H1 (cell line): ENCODE results near the gene MACF1. TPM values are rescaled to one million over a fixed set of nuclear protein-coding genes. Genes with fewer than 3 reads are reported as not detected.

Experiments used
- CTCF ChIA-PET: fragments of 300-600 bp; sonication (Branson Sonifier 250); formaldehyde crosslinking; loops from one replicate; lab custom pipeline; 2021; ENCODE audit not compliant: partially characterized antibody; lab: Charles Lee
- POLR2A ChIA-PET: fragments of 300-600 bp; sonication (Branson Sonifier 250); formaldehyde crosslinking; loops from one replicate; lab custom pipeline; 2021; ENCODE audit warnings: inconsistent platforms; ENCODE audit not compliant: partially characterized antibody; lab: Charles Lee
- DNase-seq, 2 experiments: peaks; one replicate each; pipeline versions ENCODE4 v3.0.0 to v3.0.0-alpha.2; 2010 to 2022; ENCODE audit warnings: low spot score in 2 of 2, low read depth in 1 of 2, mixed read lengths in 1 of 2
- FAIRE-seq: peaks from 2 replicates; lab custom pipeline; 2011; peaks lifted over from hg19 to GRCh38; lab: Jason Lieb, UNC
- H2AFZ ChIP-seq: 2 replicates; pipeline ENCODE4 v1.8.1; 2012; ENCODE audit warnings: low read length, inconsistent platforms
- H2AK5ac ChIP-seq: 2 replicates; pipeline ENCODE4 v1.6.1; 2013; ENCODE audit warnings: low read depth, low read length
- H2BK120ac ChIP-seq: replicated peaks from 2 replicates; pipeline ENCODE3; 2013; ENCODE audit warnings: low read depth, low read length, inconsistent platforms
- H2BK12ac ChIP-seq: 2 replicates; pipeline ENCODE4 v1.6.1; 2013; ENCODE audit warnings: low read depth, low read length
- H2BK15ac ChIP-seq: 2 replicates; pipeline ENCODE4 v1.6.1; 2013; ENCODE audit warnings: low read length
- H2BK20ac ChIP-seq: 2 replicates; pipeline ENCODE4 v1.6.1; 2013; ENCODE audit warnings: low read length
- H2BK5ac ChIP-seq: 2 replicates; pipeline ENCODE4 v1.6.1; 2013; ENCODE audit warnings: low read depth, low read length
- H3K14ac ChIP-seq: 2 replicates; pipeline ENCODE4 v1.6.1; 2013; ENCODE audit warnings: inconsistent platforms; ENCODE audit not compliant: insufficient read length
- H3K18ac ChIP-seq: 2 replicates; pipeline ENCODE4 v1.6.1; 2013; ENCODE audit warnings: low read length; ENCODE audit errors: extremely low read depth
- H3K23ac ChIP-seq: 2 replicates; pipeline ENCODE4 v1.6.1; 2013; ENCODE audit warnings: inconsistent platforms; ENCODE audit not compliant: insufficient read length
- H3K23me2 ChIP-seq: 2 replicates; pipeline ENCODE4 v1.6.1; 2013; ENCODE audit warnings: low read depth, low read length
- H3K27ac ChIP-seq: 2 replicates; pipeline ENCODE4 v1.6.1; 2011; ENCODE audit warnings: low read depth, low read length, inconsistent platforms
- H3K27me3 ChIP-seq, 4 experiments: replicated peaks in 1 of 4; 1 replicate in 1 of 4; 2 replicates in 3 of 4; pipeline versions ENCODE4 v1.6.1 to v1.8.1; 2011 to 2013; ENCODE audit warnings: low read length in 3 of 4, mild to moderate bottlenecking in 3 of 4, inconsistent platforms in 2 of 4, mixed read lengths in 2 of 4, moderate library complexity in 1 of 4; ENCODE audit not compliant: control insufficient read depth in 3 of 4, insufficient read depth in 3 of 4; ENCODE audit errors: extremely low read depth in 1 of 4
- H3K36me3 ChIP-seq, 4 experiments: 2 replicates each; pipeline versions ENCODE4 v1.6.1 to v1.8.1; 2011 to 2013; ENCODE audit warnings: mild to moderate bottlenecking in 4 of 4, low read length in 3 of 4, moderate library complexity in 2 of 4, control low read depth in 1 of 4, inconsistent platforms in 1 of 4; ENCODE audit not compliant: insufficient read depth in 4 of 4, control insufficient read depth in 2 of 4
- H3K4ac ChIP-seq: replicated peaks from 2 replicates; pipeline ENCODE3; 2013; ENCODE audit warnings: low read length, low read depth, mixed read lengths, inconsistent platforms; ENCODE audit not compliant: insufficient read length
- H3K4me1 ChIP-seq, 4 experiments: replicated peaks in 1 of 4; 1 replicate in 1 of 4; 2 replicates in 3 of 4; pipeline versions ENCODE4 v1.6.1 to v1.8.1; 2011 to 2013; ENCODE audit warnings: low read length in 3 of 4, inconsistent platforms in 2 of 4, mixed read lengths in 1 of 4; ENCODE audit not compliant: insufficient read depth in 4 of 4, control insufficient read depth in 3 of 4
- H3K4me2 ChIP-seq, 2 experiments: 2 replicates each; pipeline versions ENCODE4 v1.6.1 to v1.8.1; 2011 to 2013; ENCODE audit warnings: low read depth in 2 of 2, low read length in 2 of 2, control low read depth in 1 of 2, inconsistent platforms in 1 of 2, mild to moderate bottlenecking in 1 of 2; ENCODE audit not compliant: insufficient read depth in 1 of 2
- H3K4me3 ChIP-seq, 4 experiments: fragments of 200-600, 300-600 bp in 1 of 4; sonication (generic), shearing (Covaris generic), sonication (Bioruptor Twin) in 1 of 4; 2 replicates each; pipeline versions ENCODE4 v1.5.1 to v1.8.1; 2011 to 2016; ENCODE audit warnings: low read length in 4 of 4, low read depth in 3 of 4, control low read depth in 2 of 4, inconsistent platforms in 2 of 4, mild to moderate bottlenecking in 2 of 4, mixed read lengths in 1 of 4, moderate library complexity in 1 of 4; ENCODE audit not compliant: insufficient read depth in 2 of 4; ENCODE audit errors: extremely low read depth in 1 of 4
- H3K56ac ChIP-seq: replicated peaks from 2 replicates; pipeline ENCODE3; 2013; ENCODE audit warnings: low read depth, mild to moderate bottlenecking, mixed read lengths, low read length, inconsistent platforms; ENCODE audit not compliant: insufficient read length
- H3K79me1 ChIP-seq: 2 replicates; pipeline ENCODE4 v1.6.1; 2013; ENCODE audit warnings: low read depth, low read length, control low read depth
- H3K79me2 ChIP-seq, 2 experiments: 2 replicates each; pipeline versions ENCODE4 v1.6.1 to v1.8.1; 2012 to 2013; ENCODE audit warnings: low read length in 2 of 2, mild to moderate bottlenecking in 2 of 2, inconsistent platforms in 1 of 2; ENCODE audit not compliant: insufficient read depth in 2 of 2, control insufficient read depth in 1 of 2
- H3K9ac ChIP-seq, 4 experiments: replicated peaks in 1 of 4; 1 replicate in 1 of 4; 2 replicates in 3 of 4; pipeline versions ENCODE4 v1.6.1 to v1.8.1; 2011 to 2013; ENCODE audit warnings: low read depth in 3 of 4, low read length in 3 of 4, control low read depth in 2 of 4, mild to moderate bottlenecking in 2 of 4, moderate library complexity in 2 of 4, inconsistent platforms in 1 of 4; ENCODE audit errors: extremely low read depth in 1 of 4
- H3K9me3 ChIP-seq, 2 experiments: 2 replicates each; pipeline versions ENCODE4 v1.6.1 to v1.8.1; 2012 to 2013; ENCODE audit warnings: mild to moderate bottlenecking in 2 of 2, moderate library complexity in 2 of 2, control low read depth in 1 of 2, inconsistent platforms in 1 of 2, low read depth in 1 of 2, low read length in 1 of 2, mixed read lengths in 1 of 2; ENCODE audit not compliant: insufficient read depth in 2 of 2
- H4K20me1 ChIP-seq, 2 experiments: replicated peaks in 1 of 2; 2 replicates each; pipeline versions ENCODE3 to v1.8.1; 2011 to 2013; ENCODE audit warnings: inconsistent platforms in 2 of 2, low read length in 2 of 2, mild to moderate bottlenecking in 1 of 2; ENCODE audit not compliant: insufficient read depth in 2 of 2, control insufficient read depth in 1 of 2
- H4K5ac ChIP-seq: 2 replicates; pipeline ENCODE4 v1.6.1; 2013; ENCODE audit warnings: low read length, low read depth, mixed read lengths, inconsistent platforms; ENCODE audit not compliant: insufficient read length
- H4K8ac ChIP-seq: 2 replicates; pipeline ENCODE4 v1.8.0; 2013; ENCODE audit warnings: mild to moderate bottlenecking, moderate library complexity, low read length, inconsistent platforms; ENCODE audit not compliant: insufficient read depth; ENCODE audit errors: extremely low read depth
- H4K91ac ChIP-seq: replicated peaks from 2 replicates; pipeline ENCODE3; 2013; ENCODE audit warnings: low read length, mixed read lengths, inconsistent platforms; ENCODE audit not compliant: insufficient read length
- CBX8 ChIP-seq: fragments of 300-800, 300-1000 bp; sonication (generic); IDR thresholded peaks from 2 replicates; pipeline ENCODE4 v1.7.1; 2016; ENCODE audit warnings: low read depth, low read length, borderline replicate concordance
- FOSL1 ChIP-seq: IDR thresholded peaks from 2 replicates; pipeline ENCODE4 v1.6.1; 2011; ENCODE audit warnings: mild to moderate bottlenecking, low read depth, low read length, moderate library complexity; ENCODE audit not compliant: insufficient read depth
- GTF2F1 ChIP-seq: IDR thresholded peaks from 2 replicates; pipeline ENCODE4 v1.6.1; 2012; ENCODE audit warnings: low read depth, low read length, improper control_type of control experiment, borderline replicate concordance
- KDM1A ChIP-seq: fragments of 200-600, 300-600 bp; sonication (generic); IDR thresholded peaks from 2 replicates; pipeline ENCODE4 v1.7.1; 2016; ENCODE audit warnings: mild to moderate bottlenecking, low read length, borderline replicate concordance
- WGBS, 2 experiments: shearing (Covaris generic) in 1 of 2; methylation state at CpG; one replicate each; pipeline versions ENCODE4 v1.1.6 to v1.1.7; 2013 to 2015; ENCODE audit warnings: low lambda C conversion rate in 2 of 2, mixed read lengths in 2 of 2, inconsistent platforms in 1 of 2, low coverage in 1 of 2, missing lambda C conversion rate in 1 of 2; ENCODE audit not compliant: insufficient replicate concordance in 2 of 2, insufficient coverage in 1 of 2, insufficient read length in 1 of 2; ENCODE audit errors: extremely low coverage in 1 of 2, missing lambda C conversion rate in 1 of 2; 5-methylcytosine and 5-hydroxymethylcytosine counted together
- polyA plus RNA-seq, 7 experiments: library from polyadenylated mRNA; depleted of rRNA in 3 of 7; stranded (reverse) in 5 of 7; unstranded in 2 of 7; fragments of >200 nt in 5 of 7; fragments of 200-250 nt in 2 of 7; gene quantifications; 1 replicate in 5 of 7; 2 replicates in 1 of 7; 4 replicates in 1 of 7; pipeline versions ENCODE4 v1.2.1 to v1.2.3, GENCODE V29; 2011 to 2013; ENCODE audit warnings: missing spikeins in 2 of 7, mixed read lengths in 2 of 7
- total RNA-seq: library from RNA; stranded (reverse); fragmentation: NEBNext Ultra II Directional; extraction: Animal tissue kit (Norgen Biotek cat#: 25700); gene quantifications from 2 replicates; pipeline ENCODE4 v1.2.1, GENCODE V29; 2021
- TF ChIP-seq, protein P1 (sequence below): IDR thresholded peaks from 2 replicates; pipeline ENCODE4 v1.6.1; 2012; ENCODE audit warnings: inconsistent platforms
- TF ChIP-seq, protein P2 (sequence below): IDR thresholded peaks from 2 replicates; pipeline ENCODE4 v1.6.1; 2012; ENCODE audit warnings: low read length, inconsistent platforms

The MACF1 gene
- total and polyA plus RNA-seq, 2 of the 8 experiments (the other 6 are each of a cell fraction or from before 2014, with no cell fraction given), result 59.8 to 285 TPM

- H3K79me1 ChIP-seq, result peaks cover 8% of the 10 kb centered on the region; the same call in 1 of the 2 replicates
- no peak overlapping the region for H2BK5ac ChIP-seq
- no peaks in the 10 kb centered on the region for H3K27me3 ChIP-seq
- WGBS, 2 experiments, result 87% methylated on average over 3 of the region's 3 CpGs; no CpG with 5 or more reads in 1 of the 2 experiments
- no peak overlapping the region for H2AFZ ChIP-seq
- no peak overlapping the region for H3K27ac ChIP-seq
- no peak overlapping the region for H3K4ac ChIP-seq
- H4K20me1 ChIP-seq, result peaks cover 0 to 5% of the 10 kb centered on the region in 2 experiments
- no peak for FAIRE-seq
- no peak overlapping the region for H3K56ac ChIP-seq
- no peak overlapping the region for H3K23ac ChIP-seq
- H2AK5ac ChIP-seq, result no peak overlapping the region
- H3K4me3 ChIP-seq, result no peak overlapping the region
- H2BK15ac ChIP-seq, result no peak overlapping the region
- no peak for TF ChIP-seq KDM1A
- no peak for TF ChIP-seq CBX8
- TF ChIP-seq, protein P1, sequence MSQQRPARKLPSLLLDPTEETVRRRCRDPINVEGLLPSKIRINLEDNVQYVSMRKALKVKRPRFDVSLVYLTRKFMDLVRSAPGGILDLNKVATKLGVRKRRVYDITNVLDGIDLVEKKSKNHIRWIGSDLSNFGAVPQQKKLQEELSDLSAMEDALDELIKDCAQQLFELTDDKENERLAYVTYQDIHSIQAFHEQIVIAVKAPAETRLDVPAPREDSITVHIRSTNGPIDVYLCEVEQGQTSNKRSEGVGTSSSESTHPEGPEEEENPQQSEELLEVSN, result no peak
- TF ChIP-seq, protein P2, sequence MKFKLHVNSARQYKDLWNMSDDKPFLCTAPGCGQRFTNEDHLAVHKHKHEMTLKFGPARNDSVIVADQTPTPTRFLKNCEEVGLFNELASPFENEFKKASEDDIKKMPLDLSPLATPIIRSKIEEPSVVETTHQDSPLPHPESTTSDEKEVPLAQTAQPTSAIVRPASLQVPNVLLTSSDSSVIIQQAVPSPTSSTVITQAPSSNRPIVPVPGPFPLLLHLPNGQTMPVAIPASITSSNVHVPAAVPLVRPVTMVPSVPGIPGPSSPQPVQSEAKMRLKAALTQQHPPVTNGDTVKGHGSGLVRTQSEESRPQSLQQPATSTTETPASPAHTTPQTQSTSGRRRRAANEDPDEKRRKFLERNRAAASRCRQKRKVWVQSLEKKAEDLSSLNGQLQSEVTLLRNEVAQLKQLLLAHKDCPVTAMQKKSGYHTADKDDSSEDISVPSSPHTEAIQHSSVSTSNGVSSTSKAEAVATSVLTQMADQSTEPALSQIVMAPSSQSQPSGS, result no peak
- no peak for TF ChIP-seq FOSL1
- no peak for TF ChIP-seq GTF2F1
- TF ChIP-seq, all 59 proteins: peak for 0
- Histone ChIP-seq H2BK20ac (no peak overlapping the region), H3K18ac (no peak overlapping the region), H3K36me3 (no peaks in the 10 kb centered on the region), H4K91ac (no peak overlapping the region), H4K5ac (no peak overlapping the region), H3K23me2 (no peaks in the 10 kb centered on the region; the same call in 1 of the 2 replicates), H3K9ac (no peak overlapping the region), H2BK12ac (no peak overlapping the region), H4K8ac (no peak overlapping the region), H3K14ac (no peak overlapping the region), H2BK120ac (no peak overlapping the region), H3K4me1 (peaks cover 2 to 15% (median 3%) of the 10 kb centered on the region in 4 experiments; a peak in 4 of 7 replicates), H3K79me2 (peaks cover 0 to 93% of the 10 kb centered on the region in 2 experiments; a peak in 3 of 4 replicates), H3K4me2 (no peak overlapping the region), H3K9me3 (no peaks in the 10 kb centered on the region)
- DNase-seq, result peak in 1 of 2 experiments; percentile 6
- ChIA-PET POLR2A (interaction anchor here (0.9 to 4.1 kb wide), 3 partner anchors 14 to 89 kb away, joined by 3 to 20 read pairs (median 4); no protein-coding TSS in a partner anchor), CTCF (interaction anchor here (0.7 to 12.8 kb wide), 9 partner anchors 17 to 102 kb away, joined by 3 to 195 read pairs (median 78); partner anchors contain the start of gene MACF1)
These were observed 17.0 kb upstream of the MACF1 start for GRCh38 chr1:39187275-39188046.
